Liver (tissue), 3 donors: ENCODE data around the gene INSC.

Experiments
- EGR1 ChIP-seq, 2 donors: IDR thresholded peaks; 2 replicates each; pipeline ENCODE4 v1.6.1; 2016 to 2018; ENCODE audit warnings: antibody characterized with exemption in 2 of 2, low read depth in 2 of 2
- HNF4A ChIP-seq, 2 donors: conservative IDR thresholded peaks; 2 replicates each; pipeline ENCODE4 v1.6.1; 2016; ENCODE audit warnings: antibody characterized with exemption in 2 of 2, mild to moderate bottlenecking in 2 of 2
- RXRA ChIP-seq, 2 donors: IDR thresholded peaks; 2 replicates each; pipeline ENCODE4 v1.6.1; 2017 to 2018; ENCODE audit warnings: antibody characterized with exemption in 2 of 2, mild to moderate bottlenecking in 1 of 2
- TF ChIP-seq, protein P1 (sequence below): fragments of 150-350 bp; IDR thresholded peaks from 2 replicates; pipeline ENCODE4 v1.5.1; 2017; ENCODE audit warnings: improper control_type of control experiment, low read depth, low read length; ENCODE audit not compliant: missing input control
- TF ChIP-seq, protein P2 (sequence below): IDR thresholded peaks from 2 replicates; pipeline ENCODE4 v1.6.1; 2016; ENCODE audit warnings: antibody characterized with exemption
- donor health status: healthy.
- donor health status: healthy.

GRCh38 chr11:15224466-15224865 lies 109.7 kb downstream of the INSC start:
- TF ChIP-seq HNF4A (conservative IDR thresholded peaks at IDR 0.05) (no peak), RXRA (IDR thresholded peaks at IDR 0.05) (no peak), EGR1 (IDR thresholded peaks at IDR 0.05; ENCODE audit: low read depth in 2 of 2) (no peak)
- TF ChIP-seq, protein P1, sequence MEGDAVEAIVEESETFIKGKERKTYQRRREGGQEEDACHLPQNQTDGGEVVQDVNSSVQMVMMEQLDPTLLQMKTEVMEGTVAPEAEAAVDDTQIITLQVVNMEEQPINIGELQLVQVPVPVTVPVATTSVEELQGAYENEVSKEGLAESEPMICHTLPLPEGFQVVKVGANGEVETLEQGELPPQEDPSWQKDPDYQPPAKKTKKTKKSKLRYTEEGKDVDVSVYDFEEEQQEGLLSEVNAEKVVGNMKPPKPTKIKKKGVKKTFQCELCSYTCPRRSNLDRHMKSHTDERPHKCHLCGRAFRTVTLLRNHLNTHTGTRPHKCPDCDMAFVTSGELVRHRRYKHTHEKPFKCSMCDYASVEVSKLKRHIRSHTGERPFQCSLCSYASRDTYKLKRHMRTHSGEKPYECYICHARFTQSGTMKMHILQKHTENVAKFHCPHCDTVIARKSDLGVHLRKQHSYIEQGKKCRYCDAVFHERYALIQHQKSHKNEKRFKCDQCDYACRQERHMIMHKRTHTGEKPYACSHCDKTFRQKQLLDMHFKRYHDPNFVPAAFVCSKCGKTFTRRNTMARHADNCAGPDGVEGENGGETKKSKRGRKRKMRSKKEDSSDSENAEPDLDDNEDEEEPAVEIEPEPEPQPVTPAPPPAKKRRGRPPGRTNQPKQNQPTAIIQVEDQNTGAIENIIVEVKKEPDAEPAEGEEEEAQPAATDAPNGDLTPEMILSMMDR: no peak
- TF ChIP-seq, protein P2, sequence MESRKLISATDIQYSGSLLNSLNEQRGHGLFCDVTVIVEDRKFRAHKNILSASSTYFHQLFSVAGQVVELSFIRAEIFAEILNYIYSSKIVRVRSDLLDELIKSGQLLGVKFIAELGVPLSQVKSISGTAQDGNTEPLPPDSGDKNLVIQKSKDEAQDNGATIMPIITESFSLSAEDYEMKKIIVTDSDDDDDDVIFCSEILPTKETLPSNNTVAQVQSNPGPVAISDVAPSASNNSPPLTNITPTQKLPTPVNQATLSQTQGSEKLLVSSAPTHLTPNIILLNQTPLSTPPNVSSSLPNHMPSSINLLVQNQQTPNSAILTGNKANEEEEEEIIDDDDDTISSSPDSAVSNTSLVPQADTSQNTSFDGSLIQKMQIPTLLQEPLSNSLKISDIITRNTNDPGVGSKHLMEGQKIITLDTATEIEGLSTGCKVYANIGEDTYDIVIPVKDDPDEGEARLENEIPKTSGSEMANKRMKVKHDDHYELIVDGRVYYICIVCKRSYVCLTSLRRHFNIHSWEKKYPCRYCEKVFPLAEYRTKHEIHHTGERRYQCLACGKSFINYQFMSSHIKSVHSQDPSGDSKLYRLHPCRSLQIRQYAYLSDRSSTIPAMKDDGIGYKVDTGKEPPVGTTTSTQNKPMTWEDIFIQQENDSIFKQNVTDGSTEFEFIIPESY: no peak
